Subcutaneous adipose tissue (tissue), 4 donors: ENCODE measurements around the gene HS3ST4. TPM values are rescaled to one million over a fixed set of nuclear protein-coding genes. Genes with fewer than 3 reads are reported as not detected.

Experiments used
- CTCF ChIP-seq: fragments of 450-650 bp; IDR thresholded peaks from one replicate; pipeline ENCODE4 v1.5.1; 2016; ENCODE audit warnings: low read depth, mild to moderate bottlenecking, control low read depth, antibody characterized with exemption, moderate library complexity
- total RNA-seq, 4 donors: library from RNA; depleted of rRNA; stranded (reverse); fragments of >200 nt; gene quantifications; one replicate each; pipeline ENCODE4 v1.1.0, GENCODE V29; 2016

HS3ST4 gene
- total RNA-seq, 4 donors from 2014 or later: not detected

- no peak for TF ChIP-seq CTCF
These were observed 465.6 kb downstream of the HS3ST4 start for GRCh38 chr16:26157319-26157718.

GRCh38 chr16:26158142-26158759 is 466.5 kb downstream of the HS3ST4 start:
- no peak for TF ChIP-seq CTCF

GRCh38 chr16:26161461-26162180 is 469.9 kb downstream of the HS3ST4 start:
- TF ChIP-seq CTCF: no peak

GRCh38 chr16:26169473-26169872 is 477.7 kb downstream of the HS3ST4 start:
- no peak for TF ChIP-seq CTCF

GRCh38 chr16:26175944-26176343 is 484.2 kb downstream of the HS3ST4 start:
- no peak for TF ChIP-seq CTCF

GRCh38 chr16:26177438-26177837 is 485.7 kb downstream of the HS3ST4 start:
- TF ChIP-seq CTCF: no peak

- TF ChIP-seq CTCF: no peak
These were observed 486.5 kb downstream of the HS3ST4 start for GRCh38 chr16:26178298-26178697.
